ENCODE results near the gene RAB27B.
"Not testable (repeated sequence)": the region's sequence is repeated elsewhere in the genome, so short reads cannot be mapped to it uniquely, and the experiment has no call there.

RAB27B gene, protein sequence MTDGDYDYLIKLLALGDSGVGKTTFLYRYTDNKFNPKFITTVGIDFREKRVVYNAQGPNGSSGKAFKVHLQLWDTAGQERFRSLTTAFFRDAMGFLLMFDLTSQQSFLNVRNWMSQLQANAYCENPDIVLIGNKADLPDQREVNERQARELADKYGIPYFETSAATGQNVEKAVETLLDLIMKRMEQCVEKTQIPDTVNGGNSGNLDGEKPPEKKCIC

DNA sequence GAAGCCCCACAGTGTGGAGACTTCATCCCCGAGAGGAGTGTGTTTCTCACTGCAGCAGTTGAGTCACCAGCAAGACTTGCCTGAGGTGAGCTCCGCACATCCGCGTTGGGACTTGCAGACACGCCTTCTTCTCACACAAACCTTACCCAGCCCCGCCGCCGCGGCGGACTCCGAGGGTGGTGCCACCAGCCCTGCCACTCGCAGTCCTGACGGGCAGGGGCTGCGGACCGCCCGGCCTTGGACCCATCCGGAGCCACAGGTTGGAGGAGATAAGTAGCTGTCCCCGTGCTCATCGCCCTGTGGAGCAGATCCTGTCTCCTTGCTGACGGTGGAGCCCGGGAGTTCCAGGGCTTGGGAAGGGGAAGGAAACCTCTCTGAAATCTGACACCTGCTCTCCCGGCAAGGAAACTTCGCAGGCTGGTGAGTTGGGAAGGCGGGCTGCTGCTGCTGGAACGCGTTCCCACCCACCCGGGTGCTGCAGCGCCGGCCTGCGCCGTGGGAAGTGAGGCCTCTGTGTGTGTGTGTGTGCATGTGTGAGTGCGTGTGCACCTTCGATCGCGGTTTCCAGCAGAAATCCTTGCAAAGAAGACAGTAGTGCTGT lies at the start of gene RAB27B:
Gene RAB27B (plus strand): TSS at position 197 of the 601 bp plus-strand sequence. CDS start 49,109 bp downstream, outside the sequence.
- no peak for FAIRE-seq

DNA sequence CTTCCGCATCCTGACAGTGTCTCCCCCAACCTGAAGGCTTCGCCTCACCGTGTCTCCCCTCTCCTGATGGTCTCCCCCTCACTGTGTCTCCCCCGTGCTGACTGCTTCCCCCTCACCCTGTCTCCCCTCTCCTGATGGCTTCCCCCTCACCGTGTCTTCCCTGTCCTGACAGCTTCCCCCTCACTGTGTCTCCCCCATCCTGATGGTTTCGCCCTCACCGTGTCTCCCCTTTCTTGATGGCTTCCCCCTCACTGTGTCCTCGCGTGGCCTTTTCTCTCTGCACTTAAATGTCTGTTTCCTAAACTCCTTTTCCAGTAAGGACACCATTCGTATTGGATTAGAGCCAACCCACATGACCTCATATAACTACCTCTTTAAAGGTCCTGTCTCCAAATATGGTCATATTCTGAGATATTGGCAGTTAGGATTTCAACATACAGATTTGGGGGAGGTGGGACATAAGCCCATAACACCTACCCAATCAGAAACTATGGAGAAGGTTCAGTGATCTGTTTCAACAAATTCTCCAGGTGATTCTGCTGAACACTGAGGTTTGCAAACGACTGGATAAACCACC lies 47.9 kb upstream of the RAB27B start:
- no peak for FAIRE-seq

DNA sequence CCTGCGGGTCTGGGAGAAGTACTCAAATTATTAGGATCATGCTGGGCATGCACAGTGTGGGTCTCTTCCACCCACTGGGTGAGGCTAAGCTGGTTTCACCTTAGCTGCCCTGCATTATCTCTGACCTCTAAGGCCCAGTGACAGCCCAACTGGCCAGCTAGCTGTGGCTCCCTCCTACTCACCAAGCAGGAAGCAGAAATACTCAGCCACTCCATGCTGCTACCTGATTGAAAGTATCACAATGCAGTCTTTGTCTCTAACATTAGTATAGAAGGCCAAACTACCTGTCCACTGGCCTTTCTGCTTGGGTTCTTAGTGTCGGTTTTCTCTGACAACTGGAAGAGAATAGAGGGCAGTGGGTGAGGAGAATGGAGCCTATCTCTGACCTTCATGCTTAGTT lies 47.3 kb upstream of the RAB27B start:
- FAIRE-seq, result no peak

DNA sequence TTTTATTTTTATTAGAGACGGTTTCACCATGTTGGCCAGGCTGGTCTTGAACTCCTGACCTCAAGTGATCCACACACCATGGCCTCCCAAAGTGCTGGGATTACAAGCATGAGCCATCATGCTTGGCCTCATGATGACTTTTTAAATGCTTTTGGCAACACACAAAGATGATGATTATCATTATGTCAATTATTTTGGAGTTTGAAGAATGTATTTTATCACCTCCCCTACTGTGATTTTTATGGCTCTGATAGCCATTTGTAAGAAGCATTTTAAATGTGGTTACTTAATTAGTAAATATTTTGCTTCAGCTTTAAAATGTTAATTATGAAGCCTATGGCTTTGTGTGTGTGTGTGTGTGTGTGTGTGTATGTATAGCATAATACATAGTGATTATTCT lies 45.1 kb upstream of the RAB27B start:
- FAIRE-seq, result no peak

GRCh38 chr18:54786206-54786605 lies 42.1 kb upstream of the RAB27B start:
- FAIRE-seq, result no peak

- no peak for FAIRE-seq
These were observed 41.2 kb upstream of the RAB27B start for GRCh38 chr18:54787121-54787520.

DNA sequence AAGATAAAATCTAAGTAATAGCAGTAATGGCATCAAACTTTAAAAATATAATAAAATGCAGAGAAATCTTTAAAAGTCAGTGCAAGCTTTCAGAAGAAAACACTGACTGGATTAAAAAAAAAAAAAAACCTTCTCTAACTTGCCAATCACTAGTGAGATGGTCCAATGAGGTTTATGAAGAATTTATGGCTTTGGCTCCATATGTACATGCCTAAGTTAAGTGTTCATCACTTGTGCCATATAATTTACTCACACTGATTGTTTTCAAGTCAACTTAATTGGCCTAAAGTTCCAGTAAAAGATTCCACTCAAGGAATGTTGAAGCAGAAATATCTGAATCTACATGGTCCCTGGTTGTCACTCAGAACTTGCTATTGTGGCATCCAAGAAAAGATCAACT lies 40.7 kb upstream of the RAB27B start:
- no peak for FAIRE-seq

GRCh38 chr18:54790109-54790508 lies 38.2 kb upstream of the RAB27B start:
- FAIRE-seq, result no peak

GRCh38 chr18:54791657-54792056 lies 36.6 kb upstream of the RAB27B start:
- FAIRE-seq, result no peak

DNA sequence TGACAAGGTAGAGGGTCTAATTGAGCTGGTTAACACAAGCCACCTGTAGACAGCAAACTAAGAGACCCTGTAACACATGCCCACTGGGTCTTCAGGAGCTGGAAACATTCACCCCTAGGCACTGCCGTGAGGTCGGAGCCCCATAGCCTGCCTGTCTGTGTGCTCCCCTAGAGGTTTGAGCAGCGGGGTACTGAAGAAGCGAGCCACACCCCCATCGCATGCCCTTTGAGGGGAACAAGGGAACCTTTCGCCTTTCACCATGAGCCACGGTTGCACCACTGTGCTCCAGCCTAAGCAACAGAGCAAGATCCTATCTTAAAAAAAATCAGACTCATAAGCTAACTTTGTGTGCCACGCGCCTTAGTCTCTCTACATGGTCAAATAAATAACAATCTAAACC lies 36.2 kb upstream of the RAB27B start:
- no peak for FAIRE-seq

- FAIRE-seq, result no peak
These were observed 33.5 kb upstream of the RAB27B start for GRCh38 chr18:54794823-54795222.

- no peak for FAIRE-seq
These were observed 30.1 kb upstream of the RAB27B start for GRCh38 chr18:54798186-54798585.

- no peak for FAIRE-seq
These were observed 26.9 kb upstream of the RAB27B start for GRCh38 chr18:54801374-54801773.

DNA sequence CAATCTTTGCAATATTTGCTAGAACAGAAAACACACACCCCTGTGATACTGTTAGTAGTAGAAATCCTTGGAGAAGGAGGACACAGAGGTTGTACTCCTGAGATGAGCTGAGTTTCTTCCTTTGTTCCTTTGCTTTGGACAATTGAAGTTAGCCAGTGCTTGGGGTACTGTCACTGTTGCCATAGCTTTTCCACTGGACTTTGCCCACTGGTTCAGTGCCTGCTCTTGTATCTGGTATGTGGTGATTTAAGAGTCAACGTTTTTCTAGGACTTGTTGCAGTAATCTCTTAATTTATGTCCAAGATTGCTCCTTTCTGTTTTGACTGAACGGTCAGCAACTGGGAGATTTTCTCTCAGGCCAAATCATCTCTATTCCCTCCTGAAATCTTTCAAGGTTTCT lies 26.1 kb upstream of the RAB27B start:
- FAIRE-seq, result no peak

GRCh38 chr18:54802686-54803395 lies 25.4 kb upstream of the RAB27B start:
- no peak for FAIRE-seq

GRCh38 chr18:54805571-54806334 lies 22.5 kb upstream of the RAB27B start:
- no peak for FAIRE-seq

DNA sequence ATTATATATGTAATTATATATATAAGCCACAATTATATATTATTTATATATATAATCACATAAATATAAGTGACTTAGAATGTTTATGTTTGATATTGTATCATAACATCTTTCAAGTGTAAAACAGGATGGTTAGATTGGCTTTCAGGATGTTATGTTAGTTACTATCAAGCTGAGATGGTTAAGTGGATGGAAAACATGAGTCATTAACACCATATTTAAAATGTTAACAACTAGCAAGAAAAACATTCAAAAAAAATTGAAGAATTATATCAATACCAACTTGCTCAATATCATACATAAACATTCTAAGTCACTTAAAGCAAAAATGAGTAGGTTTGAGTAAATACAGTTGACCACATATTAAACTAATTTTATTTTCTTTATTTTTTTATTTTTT lies 21.8 kb upstream of the RAB27B start:
- FAIRE-seq, result no peak

GRCh38 chr18:54807303-54807702 lies 21.0 kb upstream of the RAB27B start:
- FAIRE-seq, result no peak

DNA sequence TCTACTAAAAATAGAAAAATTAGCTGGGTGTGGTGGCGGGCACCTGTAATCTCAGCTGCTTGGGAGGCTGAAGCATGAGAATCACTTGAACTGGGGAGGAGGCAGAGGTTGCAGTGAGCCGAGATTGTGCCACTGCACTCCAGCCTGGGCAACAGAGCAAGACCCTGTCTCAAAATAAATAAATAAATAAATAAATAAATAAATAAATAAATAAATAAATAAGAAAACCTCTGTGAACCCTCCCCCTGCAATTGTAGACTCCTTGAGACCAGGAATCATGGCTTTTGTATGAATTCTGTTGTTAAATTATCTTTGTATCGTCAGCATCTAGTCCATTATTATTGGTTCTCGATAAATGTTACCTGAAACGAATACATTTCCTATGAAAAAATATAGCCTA lies 17.6 kb upstream of the RAB27B start:
- FAIRE-seq, result not testable (repeated sequence)

- no peak for FAIRE-seq
These were observed 15.4 kb upstream of the RAB27B start for GRCh38 chr18:54812885-54813284.

DNA sequence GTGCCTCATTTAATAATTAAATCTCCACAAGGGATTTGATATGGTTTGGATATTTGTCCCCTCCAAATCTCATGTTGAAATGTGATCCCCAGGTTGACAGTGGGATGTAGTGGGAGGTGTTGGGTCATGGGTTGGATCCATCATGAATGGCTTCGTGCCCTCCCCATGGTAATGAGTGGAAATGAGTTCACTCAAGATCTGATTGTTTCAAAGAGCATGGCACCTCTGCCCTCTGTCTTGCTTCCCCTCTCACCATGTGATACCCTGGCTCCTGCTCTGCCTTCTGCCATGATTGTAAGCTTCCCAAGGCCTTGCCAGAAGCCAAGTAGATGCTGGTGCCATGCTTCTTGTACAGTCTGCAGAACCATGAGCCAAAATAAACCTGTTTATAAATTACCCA lies 15.0 kb upstream of the RAB27B start:
- FAIRE-seq, result no peak

DNA sequence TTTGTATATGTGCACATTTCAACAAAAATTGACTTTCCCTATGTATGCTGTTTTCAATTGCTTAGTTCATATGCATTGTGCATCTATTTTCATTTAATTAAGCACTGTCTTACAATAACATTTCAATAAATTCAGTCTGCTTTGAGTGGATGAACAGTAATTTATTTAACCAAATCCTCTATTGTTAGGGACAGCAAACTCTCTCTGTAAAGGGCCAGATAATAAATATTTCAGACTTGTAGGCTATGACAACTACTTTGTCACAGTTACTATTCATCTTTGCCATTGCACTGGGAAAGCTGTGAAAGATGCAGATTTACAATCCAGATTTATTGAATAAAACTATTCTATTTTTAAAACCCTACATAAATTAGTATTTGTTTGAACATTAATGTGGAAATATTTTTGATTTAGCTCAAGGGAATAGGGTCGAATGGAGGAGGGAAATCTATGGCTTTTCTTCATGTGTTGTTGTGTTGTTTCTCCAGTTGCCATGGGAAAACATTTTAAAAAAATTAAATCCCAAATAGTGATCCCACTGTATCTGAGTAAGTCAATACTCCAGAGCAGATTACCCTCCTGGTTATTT lies 14.2 kb upstream of the RAB27B start:
- no peak for FAIRE-seq

DNA sequence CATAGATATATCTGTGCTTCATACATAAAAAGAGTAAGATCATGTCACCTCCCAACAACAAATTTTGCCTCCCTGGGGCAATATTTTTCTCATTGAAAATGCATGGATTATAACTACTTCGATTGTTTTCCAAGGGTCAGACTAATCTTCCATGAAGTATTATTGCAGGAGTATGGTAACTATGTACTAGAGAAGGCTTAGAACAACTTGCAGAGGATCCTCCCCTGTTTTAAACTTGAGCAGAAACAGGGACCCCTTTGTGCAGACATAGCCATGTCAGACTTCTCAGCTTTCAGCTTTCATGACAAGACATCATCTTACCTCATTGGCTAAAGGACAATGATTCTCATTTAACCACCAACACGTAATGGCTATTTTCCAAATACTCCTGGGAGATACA lies 13.2 kb upstream of the RAB27B start:
- no peak for FAIRE-seq

Measured in TTC549 (cell line).